ENCODE measurements around the gene TMEM244.
"Not testable (repeated sequence)": the region's sequence is repeated elsewhere in the genome, so short reads cannot be mapped to it uniquely, and the experiment has no call there.

Gene TMEM244

DNA sequence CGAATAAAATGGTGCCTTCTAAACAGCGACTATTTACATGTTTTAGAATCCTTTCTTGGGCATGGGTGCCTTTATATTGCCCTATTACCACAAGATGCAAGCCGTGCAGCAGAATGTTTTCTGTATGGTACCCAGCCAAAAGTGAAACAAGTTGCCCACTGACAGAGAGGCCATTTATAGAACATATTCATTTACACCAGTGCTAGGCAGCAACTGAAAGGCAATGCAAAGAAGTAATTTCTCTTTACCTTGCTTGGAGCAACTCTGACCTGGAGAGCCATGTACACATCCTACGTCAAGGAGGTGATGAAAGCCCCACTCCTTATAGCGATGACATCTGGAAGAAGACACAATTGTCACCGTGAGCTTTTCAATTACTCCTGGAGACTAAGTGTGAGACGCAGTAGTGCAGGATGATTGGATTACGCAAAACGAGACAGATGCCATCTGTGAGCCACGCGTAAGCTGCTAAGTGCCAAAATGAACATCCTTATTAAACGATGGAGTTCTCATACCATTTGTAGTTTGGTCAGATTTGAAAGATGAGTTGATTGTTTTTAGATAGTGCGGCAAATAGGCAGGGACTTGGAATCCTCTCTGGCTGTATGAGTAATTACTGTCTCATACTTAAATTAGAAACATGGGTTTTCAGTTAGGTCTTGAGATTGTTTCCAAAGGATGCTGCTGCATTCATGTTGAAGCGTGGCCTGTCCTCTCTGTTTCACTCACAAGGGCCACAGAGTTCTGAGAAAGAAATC lies at the start of gene TMEM244:
Gene TMEM244 (minus strand): TSS at position 408 of the 758 bp plus-strand sequence. CDS start 127 bp downstream, at position 281.
- DNase-seq: no peak

GRCh38 chr6:129908858-129909257 lies 47.7 kb upstream of the TMEM244 start:
- DNase-seq: no peak

GRCh38 chr6:129908356-129908755 lies 47.2 kb upstream of the TMEM244 start:
- DNase-seq: no peak

DNA sequence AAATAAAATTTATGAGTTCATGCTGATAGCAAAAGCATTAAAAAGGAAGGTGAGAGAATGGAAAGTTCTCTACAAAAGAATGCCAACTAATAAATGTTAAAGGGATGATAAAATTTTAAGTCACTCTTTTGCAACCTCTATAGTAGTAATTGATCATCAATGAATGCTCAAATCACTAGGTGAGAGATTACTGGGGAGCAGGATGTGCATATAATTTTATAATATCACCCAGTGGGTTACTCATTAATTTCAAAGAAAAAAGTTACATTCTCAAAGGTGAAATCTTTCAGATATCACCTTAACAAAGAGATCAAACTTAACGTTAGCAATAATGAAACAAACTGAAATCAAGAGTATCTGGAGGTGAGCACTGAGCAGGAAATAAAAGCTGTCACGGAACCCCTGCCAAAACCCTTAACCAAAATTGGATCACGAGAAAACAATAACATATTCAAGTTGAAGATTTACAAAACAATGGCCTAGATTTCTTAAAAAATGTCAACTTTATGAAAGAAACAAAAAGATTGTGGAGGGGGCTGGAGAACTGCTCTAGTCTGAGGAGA lies 45.5 kb upstream of the TMEM244 start:
- DNase-seq: no peak

DNA sequence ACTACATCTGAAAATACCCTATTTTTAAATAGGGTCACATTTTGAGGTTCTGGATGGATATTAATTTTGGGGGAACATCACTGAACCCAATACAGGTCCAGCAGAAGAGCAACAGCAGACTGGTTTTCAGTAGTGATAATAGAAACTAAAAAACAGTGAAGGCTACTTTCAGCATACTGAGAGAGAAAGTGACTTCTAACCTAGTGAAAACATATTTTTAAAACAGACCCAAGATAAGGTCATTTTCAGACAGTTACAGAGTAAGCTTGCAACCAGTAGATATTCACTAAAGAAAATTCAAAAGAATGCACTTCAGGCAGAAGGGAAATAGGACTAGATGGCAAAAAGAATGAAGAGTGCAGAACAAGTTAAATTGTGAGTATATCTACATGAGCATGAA lies 42.0 kb upstream of the TMEM244 start:
- no peak for DNase-seq

- no peak for DNase-seq
Measured at GRCh38 chr6:129902681-129903080, 41.6 kb upstream of the TMEM244 start.

DNA sequence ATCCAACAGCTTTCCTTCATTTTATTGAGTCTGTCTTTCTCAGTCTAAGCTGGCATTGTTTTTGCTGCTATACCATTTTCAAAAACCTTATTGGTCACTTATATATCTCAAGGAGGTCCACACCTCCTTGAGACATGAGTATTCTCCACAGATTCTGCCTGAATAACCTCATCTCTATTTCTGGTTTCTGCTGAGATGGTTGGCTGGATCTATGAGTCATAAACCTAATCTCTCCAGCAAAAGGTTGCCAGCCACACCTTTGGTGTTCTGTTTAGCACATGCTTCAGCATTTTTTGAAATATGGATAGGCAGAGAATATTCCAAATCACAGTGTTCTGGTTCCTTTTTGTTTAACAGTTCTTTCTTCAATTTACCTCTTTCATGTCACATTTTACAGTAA lies 40.8 kb upstream of the TMEM244 start:
- DNase-seq: no peak

DNA sequence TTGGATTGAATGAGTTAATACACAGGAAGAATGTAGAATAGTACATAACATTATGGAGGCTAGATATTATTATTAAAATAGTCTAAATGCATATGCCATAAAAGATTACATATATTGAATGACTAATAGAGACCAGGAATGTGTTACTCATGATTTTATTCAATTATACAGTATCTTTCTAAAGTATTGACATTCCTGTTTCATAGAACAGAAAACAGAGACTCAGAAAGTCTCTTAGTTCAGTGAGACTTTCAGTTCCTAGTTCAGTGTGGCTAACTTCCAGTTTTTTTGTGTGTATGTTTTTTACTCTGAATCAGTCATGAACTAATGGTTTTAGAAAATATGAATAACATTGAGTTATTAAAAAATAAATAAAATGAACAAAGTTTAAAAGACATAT lies 34.6 kb upstream of the TMEM244 start:
- no peak for DNase-seq

DNA sequence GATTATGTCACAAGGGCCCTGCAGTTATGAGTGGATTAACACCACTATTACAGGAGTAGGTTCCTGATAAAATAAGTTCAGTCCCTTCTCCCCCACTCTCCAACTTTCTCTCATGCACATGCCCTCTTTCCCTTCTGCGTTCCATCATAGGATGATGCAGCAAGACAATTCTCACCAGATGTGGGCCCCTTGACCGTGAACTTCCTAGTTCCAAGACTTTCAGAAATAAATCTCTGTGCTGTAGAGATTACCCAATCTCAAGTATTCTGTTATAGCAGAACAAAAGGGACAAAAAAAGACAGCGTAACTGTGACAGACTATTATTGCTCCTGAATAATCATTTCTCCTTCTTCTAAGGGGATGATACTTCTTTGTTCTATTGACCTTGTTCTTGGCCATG lies 33.8 kb upstream of the TMEM244 start:
- DNase-seq: no peak

DNA sequence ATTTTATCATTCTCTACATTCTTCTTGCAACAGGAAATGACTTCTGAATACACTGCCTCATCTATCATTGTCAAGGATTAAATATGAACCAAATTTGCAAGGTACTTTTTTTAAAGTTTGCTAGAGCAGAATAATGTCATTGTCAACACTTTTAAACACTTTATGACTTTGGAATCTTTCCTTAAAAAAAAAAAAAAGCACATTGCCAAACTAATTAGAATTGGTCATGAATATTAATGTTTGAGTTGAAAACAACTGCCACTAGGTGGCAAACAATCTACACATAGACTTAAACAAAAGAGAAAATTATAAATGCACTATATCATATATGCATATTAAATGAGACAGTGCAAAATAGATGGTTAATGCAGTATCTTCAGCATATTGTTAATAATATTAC lies 32.5 kb upstream of the TMEM244 start:
- DNase-seq: no peak

DNA sequence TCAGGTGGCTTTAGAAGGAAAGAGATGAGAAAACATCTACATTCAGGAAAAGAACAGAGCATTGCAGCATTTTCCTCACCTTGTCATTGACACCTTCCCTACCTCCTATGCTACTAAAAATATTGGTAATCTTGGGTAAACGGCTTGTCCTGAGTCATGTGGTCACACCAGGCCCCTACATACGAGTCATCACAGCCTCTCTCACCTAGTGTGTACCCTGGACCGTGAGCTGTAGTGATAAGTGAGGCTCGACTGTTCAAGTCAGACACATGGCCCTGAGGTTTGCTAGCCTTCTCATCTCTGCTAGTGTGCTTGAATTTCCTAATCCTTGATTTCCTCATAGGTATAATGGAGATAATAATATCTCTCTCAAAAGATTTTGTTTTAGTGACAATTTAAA lies 29.6 kb upstream of the TMEM244 start:
- no peak for DNase-seq

DNA sequence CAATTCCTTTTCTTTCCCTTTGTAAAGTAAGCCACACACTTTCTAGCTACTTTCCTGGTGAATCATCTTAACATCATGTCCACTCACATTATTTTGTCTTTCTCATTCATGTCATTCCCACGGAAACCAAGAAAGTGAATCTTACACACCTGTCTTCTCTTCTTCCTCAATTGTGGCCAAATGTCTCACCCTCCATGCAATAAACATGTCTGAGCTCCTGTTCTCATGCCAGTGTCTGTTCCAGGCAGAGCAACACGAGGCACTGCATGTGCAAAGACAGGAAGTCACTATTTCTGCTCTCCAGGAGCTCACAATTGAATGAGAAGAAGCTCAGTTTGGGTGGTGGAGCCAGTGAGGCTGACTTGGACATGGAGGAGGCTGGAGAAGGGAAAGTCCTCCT lies 29.0 kb upstream of the TMEM244 start:
- no peak for DNase-seq

DNA sequence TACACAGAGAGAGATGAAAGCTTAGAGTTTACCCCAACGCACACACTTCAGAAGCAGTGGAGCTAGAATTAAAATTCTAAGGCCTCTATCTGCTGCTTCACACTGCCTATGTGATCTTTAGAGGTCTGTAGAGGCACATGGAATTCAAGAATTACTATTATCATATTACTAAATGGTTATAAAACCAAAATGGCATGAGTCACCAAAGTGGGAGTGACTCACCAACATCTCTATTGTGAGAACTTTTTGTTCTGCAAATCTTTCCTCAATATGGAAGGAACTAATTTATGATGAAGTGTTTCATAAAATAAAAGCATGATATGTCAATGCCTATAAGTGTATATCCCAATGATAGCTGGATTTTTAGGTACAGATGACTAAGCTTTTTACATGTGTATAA lies 28.5 kb upstream of the TMEM244 start:
- no peak for DNase-seq

DNA sequence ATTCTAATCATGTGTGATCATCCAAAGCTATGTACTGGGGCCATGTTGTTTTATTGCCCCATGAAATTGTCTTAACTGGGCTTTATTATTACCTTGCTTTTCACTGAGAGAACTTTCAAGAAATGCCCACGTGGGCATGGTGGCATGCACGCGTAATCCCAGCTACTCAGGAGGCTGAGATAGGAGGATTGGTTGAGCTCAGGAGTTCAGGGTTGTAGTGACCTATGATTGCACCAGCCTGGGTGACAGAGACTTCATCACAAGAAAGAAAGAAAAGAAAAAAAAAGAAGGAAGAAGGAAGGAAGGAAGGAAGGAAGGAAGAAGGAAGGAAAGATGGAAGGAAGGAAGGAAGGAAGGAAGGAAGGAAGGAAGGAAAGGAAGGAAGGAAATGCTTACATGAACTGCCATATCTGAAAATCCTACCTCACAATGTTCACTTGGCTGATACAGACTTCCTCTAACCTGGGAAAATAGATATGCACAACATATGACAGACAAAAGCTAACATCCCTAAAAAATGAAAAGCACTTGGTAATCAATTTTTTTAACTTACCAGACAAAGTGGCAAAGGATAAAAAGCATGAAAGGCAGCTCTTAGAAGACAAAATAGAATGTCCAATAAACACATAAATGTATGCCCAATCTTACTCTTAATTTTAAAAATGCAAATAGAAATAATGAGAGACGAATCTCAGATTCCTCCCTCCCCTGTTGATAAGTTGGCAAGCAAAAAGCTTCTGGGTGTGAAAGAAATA lies 25.5 kb upstream of the TMEM244 start:
- DNase-seq: no peak

DNA sequence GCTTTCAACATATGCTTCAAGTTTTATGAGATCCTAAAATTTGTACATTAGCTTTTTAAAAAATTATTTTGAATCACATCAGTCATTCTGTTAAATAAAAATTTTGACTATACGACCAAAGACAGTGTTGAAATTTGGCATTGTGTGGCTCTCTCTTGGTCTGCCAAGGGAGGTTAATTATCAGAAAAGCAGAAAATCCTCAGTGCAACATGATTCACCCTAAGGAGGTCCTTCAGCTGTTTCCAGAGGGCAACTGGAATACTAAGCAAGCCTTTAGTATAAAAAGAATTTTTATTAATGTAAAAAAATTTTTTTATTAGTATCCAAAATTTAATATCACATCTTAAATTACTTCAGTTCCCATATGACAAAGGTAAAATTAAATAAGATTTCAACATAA lies 23.1 kb upstream of the TMEM244 start:
- no peak for DNase-seq

DNA sequence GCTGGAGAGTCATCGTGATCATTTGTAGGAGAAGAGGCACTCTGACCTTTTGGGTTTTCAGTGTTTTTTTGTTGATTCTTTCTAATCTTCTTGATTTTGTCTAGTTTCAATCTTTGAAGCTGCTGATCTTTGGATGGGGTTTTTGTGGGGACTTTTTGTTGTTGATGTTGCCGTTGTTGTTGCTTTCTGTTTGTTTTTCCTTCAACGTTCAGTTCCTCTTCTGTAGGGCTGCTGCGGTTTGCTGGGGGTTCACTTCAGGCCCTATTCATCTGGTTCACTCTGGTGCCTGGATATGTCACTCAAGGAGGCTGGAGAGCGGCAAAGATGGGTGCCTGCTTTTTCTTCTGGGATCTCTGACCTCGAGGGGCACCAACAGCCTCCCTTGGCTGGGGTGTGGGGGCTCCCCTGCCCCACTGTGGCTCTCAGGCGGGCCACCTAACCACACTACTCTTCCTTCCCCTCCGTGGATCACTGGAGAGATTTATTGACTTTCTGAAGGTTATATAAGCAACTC lies 21.5 kb upstream of the TMEM244 start:
- no peak for DNase-seq

GRCh38 chr6:129877894-129878293 lies 16.8 kb upstream of the TMEM244 start:
- not testable (repeated sequence) for DNase-seq

DNA sequence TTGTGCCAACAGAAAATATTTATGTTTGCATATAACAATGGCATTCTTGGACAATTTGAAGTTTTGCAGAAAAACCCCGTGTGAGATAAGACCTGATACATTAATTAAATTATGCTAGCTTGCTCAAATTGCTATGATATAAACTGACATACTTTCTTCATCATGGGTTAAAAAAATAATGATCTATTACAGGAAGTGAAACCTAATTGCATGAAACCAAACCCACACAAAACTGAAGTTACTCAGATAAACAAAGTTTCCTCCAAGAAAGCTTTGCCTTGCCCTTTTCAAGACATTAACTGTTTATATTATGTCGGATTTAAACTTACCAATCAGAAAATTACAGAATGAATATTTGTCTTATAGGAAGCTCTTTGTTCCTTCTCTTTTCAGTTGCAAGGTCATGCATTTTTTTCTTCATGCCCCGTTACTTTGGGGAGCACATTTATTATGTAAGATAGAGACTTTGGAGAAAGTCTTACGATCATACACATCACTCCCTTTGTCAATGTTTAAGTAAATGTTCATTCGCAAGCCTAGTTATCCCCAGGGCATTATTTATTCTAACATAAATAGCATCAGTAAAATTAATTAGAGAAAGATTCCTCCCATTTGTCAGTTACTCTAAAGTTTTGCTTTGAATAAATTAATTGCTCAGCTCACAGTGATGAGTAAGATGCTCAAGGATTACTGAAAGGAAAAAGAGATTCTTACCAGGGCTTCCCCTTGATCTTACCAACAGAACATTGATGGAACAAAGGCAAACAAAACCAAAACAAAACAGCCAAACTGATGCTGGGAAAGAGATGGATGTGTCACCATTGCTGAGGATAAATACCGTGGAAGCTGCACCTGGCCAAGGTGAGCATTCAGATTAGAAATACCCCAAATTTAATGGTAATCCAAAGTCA lies 14.8 kb upstream of the TMEM244 start:
- DNase-seq: no peak

- no peak for DNase-seq
Measured at GRCh38 chr6:129874837-129875236, 13.7 kb upstream of the TMEM244 start.

DNA sequence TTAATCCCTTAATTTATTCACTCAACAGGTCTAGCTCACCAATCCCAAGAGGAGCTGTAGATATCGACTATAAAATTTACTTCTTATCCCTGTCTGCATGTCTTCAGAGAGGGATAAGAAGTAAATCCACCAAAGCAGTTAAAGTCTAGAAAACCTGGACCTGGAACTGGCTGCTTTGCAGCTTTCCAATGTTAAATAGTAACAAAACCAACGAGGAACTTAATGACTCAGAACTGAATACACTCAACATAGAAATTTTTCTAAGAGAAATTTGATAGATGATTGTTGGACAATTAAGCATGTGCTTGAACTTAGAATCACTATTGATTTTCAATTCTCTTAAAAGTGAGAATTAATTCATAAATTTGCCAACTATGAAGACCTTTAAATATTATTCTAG lies 11.5 kb upstream of the TMEM244 start:
- no peak for DNase-seq

GRCh38 chr6:129871221-129871620 lies 10.1 kb upstream of the TMEM244 start:
- no peak for DNase-seq

- DNase-seq: no peak
Measured at GRCh38 chr6:129867403-129867802, 6.3 kb upstream of the TMEM244 start.

DNA sequence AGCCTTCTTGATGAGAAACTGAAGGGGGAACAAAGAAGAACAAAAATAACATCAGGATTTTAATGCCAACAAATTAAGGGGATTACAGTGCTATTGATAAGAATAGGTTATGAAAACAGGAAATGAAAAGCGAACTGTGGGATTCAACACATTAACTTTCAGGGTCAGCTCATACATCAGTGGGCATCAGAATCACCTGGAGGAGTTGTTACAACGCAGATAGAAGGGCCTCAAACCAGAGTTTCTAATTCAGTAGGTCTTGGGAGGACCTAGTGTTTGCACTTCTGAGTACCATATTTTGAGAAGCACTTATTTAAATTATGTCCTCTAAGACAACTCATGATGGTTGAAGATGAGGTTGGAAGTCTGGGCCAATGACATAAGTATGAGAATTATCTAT lies 5.6 kb upstream of the TMEM244 start:
- DNase-seq: no peak

Data from cortex of kidney (tissue), 1 donor.